CD4-positive, alpha-beta T cell treated with Interleukin-15 for 4 hours (primary cell): Measurements from ENCODE around the gene TMCO6.
"Not testable (repeated sequence)": the region's sequence is repeated elsewhere in the genome, so short reads cannot be mapped to it uniquely, and the experiment has no call there.

Experiments
- DNase-seq: peaks from one replicate; pipeline ENCODE4 v3.0.0-alpha.2; 2020; ENCODE audit warnings: low spot score

Gene TMCO6

GRCh38 chr5:140639148-140639981, at the start of gene TMCO6:
TMCO6 (plus strand) TSS chr5:140639451; CDS start chr5:140639528, 77 bp downstream.
- peak; percentile 96 for DNase-seq

- DNase-seq = no peak
These were observed 48.4 kb upstream of the TMCO6 start for GRCh38 chr5:140590861-140591260.

- no peak for DNase-seq
These were observed 47.4 kb upstream of the TMCO6 start for GRCh38 chr5:140591747-140592372.

- not testable (repeated sequence) for DNase-seq
These were observed 46.2 kb upstream of the TMCO6 start for GRCh38 chr5:140593070-140593469.

- DNase-seq = no peak
These were observed 45.1 kb upstream of the TMCO6 start for GRCh38 chr5:140594169-140594568.

GRCh38 chr5:140595538-140596300, 43.5 kb upstream of the TMCO6 start:
- DNase-seq = no peak

GRCh38 chr5:140596321-140596741, 42.9 kb upstream of the TMCO6 start:
- DNase-seq = no peak

GRCh38 chr5:140598836-140599235, 40.4 kb upstream of the TMCO6 start:
- no peak for DNase-seq

GRCh38 chr5:140600096-140600495, 39.2 kb upstream of the TMCO6 start:
- DNase-seq = no peak

GRCh38 chr5:140602147-140602546, 37.1 kb upstream of the TMCO6 start:
- DNase-seq = no peak

- DNase-seq = not testable (repeated sequence)
These were observed 35.9 kb upstream of the TMCO6 start for GRCh38 chr5:140603446-140603698.

GRCh38 chr5:140603734-140604133, 35.5 kb upstream of the TMCO6 start:
- DNase-seq = no peak

- DNase-seq = no peak
These were observed 33.4 kb upstream of the TMCO6 start for GRCh38 chr5:140605879-140606278.

GRCh38 chr5:140607031-140607430, 32.2 kb upstream of the TMCO6 start:
- DNase-seq = no peak

- DNase-seq = no peak
These were observed 30.5 kb upstream of the TMCO6 start for GRCh38 chr5:140608722-140609121.

GRCh38 chr5:140609126-140609525, 30.1 kb upstream of the TMCO6 start:
- no peak for DNase-seq

GRCh38 chr5:140611020-140611521, 28.2 kb upstream of the TMCO6 start:
- DNase-seq = no peak

- no peak for DNase-seq
These were observed 16.9 kb upstream of the TMCO6 start for GRCh38 chr5:140622301-140622700.

GRCh38 chr5:140623061-140623460, 16.2 kb upstream of the TMCO6 start:
- DNase-seq = not testable (repeated sequence)

GRCh38 chr5:140624886-140625285, 14.4 kb upstream of the TMCO6 start:
- DNase-seq = not testable (repeated sequence)

GRCh38 chr5:140627972-140628371, 11.3 kb upstream of the TMCO6 start:
- no peak for DNase-seq

GRCh38 chr5:140628711-140629110, 10.5 kb upstream of the TMCO6 start:
- DNase-seq = no peak
